Progenitor cell of endocrine pancreas (in vitro differentiated cells): ENCODE data around the gene ZNF618. TPM values are rescaled to one million over a fixed set of nuclear protein-coding genes. Genes with fewer than 3 reads are reported as not detected.

Source experiments
- DNase-seq: peaks from one replicate; pipeline ENCODE4 v3.0.0; 2021; ENCODE audit warnings: low spot score; ENCODE audit not compliant: unreplicated experiment
- H3K27ac Mint-ChIP-seq: 2 replicates; pipeline ENCODE4 v1.8.0; 2021; ENCODE audit warnings: mild to moderate bottlenecking, moderate library complexity, mixed read lengths
- H3K27me3 Mint-ChIP-seq: 2 replicates; pipeline ENCODE4 v1.8.0; 2021; ENCODE audit warnings: mixed read lengths
- H3K36me3 Mint-ChIP-seq: 2 replicates; pipeline ENCODE4 v1.8.0; 2022; ENCODE audit warnings: mixed read lengths; ENCODE audit not compliant: insufficient read depth
- H3K4me1 Mint-ChIP-seq: 2 replicates; pipeline ENCODE4 v1.8.0; 2021; ENCODE audit warnings: low read depth, mixed read lengths
- H3K4me3 Mint-ChIP-seq: 2 replicates; pipeline ENCODE4 v1.8.0; 2021; ENCODE audit warnings: low read depth, mild to moderate bottlenecking, moderate library complexity, mixed read lengths
- H3K9me3 Mint-ChIP-seq: 2 replicates; pipeline ENCODE4 v1.8.0; 2021; ENCODE audit warnings: low read depth, mixed read lengths
- CTCF ChIP-seq: fragments of 200-600 bp; sonication (generic); IDR thresholded peaks from one replicate; pipeline ENCODE4 v1.5.0; 2021; ENCODE audit warnings: antibody characterized with exemption, mild to moderate bottlenecking; ENCODE audit not compliant: unreplicated experiment
- total RNA-seq: library from RNA; stranded (reverse); gene quantifications from 2 replicates; pipeline ENCODE4 v1.2.1, GENCODE V29; 2021

Gene ZNF618
- total RNA-seq, 1 donor from 2014 or later, result 85.8 TPM

- peaks cover 34% of the 10 kb centered on the region for H3K4me1 Mint-ChIP-seq
- H3K27ac Mint-ChIP-seq, result no peak overlapping the region
- TF ChIP-seq CTCF, result no peak
- peaks cover 11% of the 10 kb centered on the region for H3K9me3 Mint-ChIP-seq
- no peaks in the 10 kb centered on the region for H3K27me3 Mint-ChIP-seq
- H3K36me3 Mint-ChIP-seq, result peaks cover 11% of the 10 kb centered on the region
- H3K4me3 Mint-ChIP-seq, result no peak overlapping the region
- DNase-seq, result no peak
Measured at GRCh38 chr9:114085387-114085789, 209.3 kb downstream of the ZNF618 start.

GRCh38 chr9:114086009-114086408, 209.9 kb downstream of the ZNF618 start:
- Mint-ChIP-seq H3K27me3 (no peaks in the 10 kb centered on the region), H3K27ac (no peak overlapping the region), H3K9me3 (peaks cover 9% of the 10 kb centered on the region), H3K4me1 (peaks cover 28% of the 10 kb centered on the region), H3K4me3 (no peak overlapping the region), H3K36me3 (peaks cover 14% of the 10 kb centered on the region)
- TF ChIP-seq CTCF, result no peak
- no peak for DNase-seq

- H3K27ac Mint-ChIP-seq, result no peak overlapping the region
- peaks cover 14% of the 10 kb centered on the region for H3K36me3 Mint-ChIP-seq
- no peak for DNase-seq
Measured at GRCh38 chr9:114086607-114087006, 210.5 kb downstream of the ZNF618 start.

DNA sequence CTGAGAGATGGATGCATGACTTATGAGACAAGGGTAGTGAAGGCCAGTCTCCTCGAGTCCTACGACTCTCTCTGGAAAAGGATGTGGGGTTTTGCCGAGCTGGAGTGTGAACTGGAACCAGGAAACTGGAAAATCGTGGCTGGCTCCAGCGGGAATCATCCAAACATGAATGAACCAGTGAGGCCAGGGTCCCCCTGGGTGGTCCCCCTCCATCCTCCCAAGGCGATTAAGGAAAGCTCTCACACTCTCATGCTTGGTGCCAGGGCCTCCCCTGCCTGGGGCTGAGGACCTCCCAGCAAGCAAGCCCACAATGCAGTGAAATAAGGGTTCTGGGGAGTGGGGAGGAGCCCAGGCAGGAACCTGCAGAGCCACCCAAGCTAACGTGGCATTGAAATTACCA, 211.6 kb downstream of the ZNF618 start:
- Mint-ChIP-seq H3K27me3 (no peaks in the 10 kb centered on the region), H3K4me3 (no peak overlapping the region), H3K36me3 (peaks cover 17% of the 10 kb centered on the region), H3K4me1 (peaks cover 13% of the 10 kb centered on the region), H3K27ac (no peak overlapping the region), H3K9me3 (peaks cover 9% of the 10 kb centered on the region)
- no peak for DNase-seq
- TF ChIP-seq CTCF, result no peak

More at GRCh38 chr9:114086607-114087006, 210.5 kb downstream of the ZNF618 start:
- peaks cover 22% of the 10 kb centered on the region for H3K4me1 Mint-ChIP-seq
- no peak overlapping the region for H3K4me3 Mint-ChIP-seq
- no peak for TF ChIP-seq CTCF
- H3K9me3 Mint-ChIP-seq, result peaks cover 9% of the 10 kb centered on the region
- H3K27me3 Mint-ChIP-seq, result no peaks in the 10 kb centered on the region

- Mint-ChIP-seq H3K4me3 (no peak overlapping the region), H3K27me3 (no peaks in the 10 kb centered on the region), H3K36me3 (peaks cover 23% of the 10 kb centered on the region), H3K27ac (no peak overlapping the region), H3K9me3 (peaks cover 9% of the 10 kb centered on the region), H3K4me1 (peaks cover 6% of the 10 kb centered on the region)
- no peak for TF ChIP-seq CTCF
- DNase-seq, result no peak
Measured at GRCh38 chr9:114088571-114089170, 212.6 kb downstream of the ZNF618 start.
